ENCODE results near the gene CSGALNACT2.

CSGALNACT2 gene

GRCh38 chr10:43201545-43202131 lies 63.4 kb downstream of the CSGALNACT2 start:
- no peaks in the 10 kb centered on the region for H3K27me3 ChIP-seq (ENCODE audit: insufficient read depth, low read length, poor library complexity)
- ATAC-seq (ENCODE audit: insufficient read depth, low read depth) (no peak), DNase-seq (no peak)
- H4K20me1 ChIP-seq (ENCODE audit: insufficient read depth, low read length): no peaks in the 10 kb centered on the region
- no peak overlapping the region for H3K27ac ChIP-seq (ENCODE audit: low read length)
- H3K36me3 ChIP-seq (ENCODE audit: insufficient read depth, low read length): no peaks in the 10 kb centered on the region
- H3K4me3 ChIP-seq (ENCODE audit: low read depth in 1 of 2, low read length in 2 of 2): no peak overlapping the region
- H3K79me2 ChIP-seq (ENCODE audit: insufficient read depth, low read length): no peaks in the 10 kb centered on the region
- H3K9me3 ChIP-seq (ENCODE audit: insufficient read depth, low read length, severe bottlenecking): no peaks in the 10 kb centered on the region
- no peak overlapping the region for H3K4me2 ChIP-seq (ENCODE audit: insufficient read depth, low read length)
- no peaks in the 10 kb centered on the region for H3K4me1 ChIP-seq (ENCODE audit: insufficient read depth, low read length)
- TF ChIP-seq CTCF (IDR thresholded peaks at IDR 0.05; ENCODE audit: borderline replicate concordance, extremely low read depth, low read length, poor library complexity, severe bottlenecking): no peak
- no peak for TF ChIP-seq EZH2 (IDR thresholded peaks at IDR 0.05; ENCODE audit: borderline replicate concordance, low read depth, low read length, severe bottlenecking)
- H2AFZ ChIP-seq (ENCODE audit: low read depth, low read length): no peak overlapping the region
- no peak overlapping the region for H3K9ac ChIP-seq (ENCODE audit: low read depth, low read length)

GRCh38 chr10:43202224-43202656 lies 64.0 kb downstream of the CSGALNACT2 start:
- TF ChIP-seq EZH2 (IDR thresholded peaks at IDR 0.05; ENCODE audit: borderline replicate concordance, low read depth, low read length, severe bottlenecking) (no peak), CTCF (IDR thresholded peaks at IDR 0.05; ENCODE audit: borderline replicate concordance, extremely low read depth, low read length, poor library complexity, severe bottlenecking) (peak; percentile 31)
- Histone ChIP-seq H3K79me2 (ENCODE audit: insufficient read depth, low read length) (no peaks in the 10 kb centered on the region), H3K4me3 (ENCODE audit: low read depth in 1 of 2, low read length in 2 of 2) (no peak overlapping the region), H3K36me3 (ENCODE audit: insufficient read depth, low read length) (no peaks in the 10 kb centered on the region), H4K20me1 (ENCODE audit: insufficient read depth, low read length) (no peaks in the 10 kb centered on the region), H3K9ac (ENCODE audit: low read depth, low read length) (no peak overlapping the region), H3K9me3 (ENCODE audit: insufficient read depth, low read length, severe bottlenecking) (no peaks in the 10 kb centered on the region), H3K27ac (ENCODE audit: low read length) (no peak overlapping the region), H3K27me3 (ENCODE audit: insufficient read depth, low read length, poor library complexity) (no peaks in the 10 kb centered on the region), H3K4me1 (ENCODE audit: insufficient read depth, low read length) (no peaks in the 10 kb centered on the region), H2AFZ (ENCODE audit: low read depth, low read length) (no peak overlapping the region), H3K4me2 (ENCODE audit: insufficient read depth, low read length) (no peak overlapping the region)
- ATAC-seq (ENCODE audit: insufficient read depth, low read depth) (no peak), DNase-seq (no peak)

GRCh38 chr10:43202657-43203447 lies 64.6 kb downstream of the CSGALNACT2 start:
- no peak overlapping the region for H2AFZ ChIP-seq (ENCODE audit: low read depth, low read length)
- H3K27me3 ChIP-seq (ENCODE audit: insufficient read depth, low read length, poor library complexity): no peaks in the 10 kb centered on the region
- H3K4me1 ChIP-seq (ENCODE audit: insufficient read depth, low read length): no peaks in the 10 kb centered on the region
- no peak overlapping the region for H3K27ac ChIP-seq (ENCODE audit: low read length)
- H4K20me1 ChIP-seq (ENCODE audit: insufficient read depth, low read length): no peaks in the 10 kb centered on the region
- TF ChIP-seq CTCF (IDR thresholded peaks at IDR 0.05; ENCODE audit: borderline replicate concordance, extremely low read depth, low read length, poor library complexity, severe bottlenecking) (no peak), EZH2 (IDR thresholded peaks at IDR 0.05; ENCODE audit: borderline replicate concordance, low read depth, low read length, severe bottlenecking) (no peak)
- no peak for ATAC-seq (ENCODE audit: insufficient read depth, low read depth)
- H3K4me3 ChIP-seq (ENCODE audit: low read depth in 1 of 2, low read length in 2 of 2): no peak overlapping the region
- no peak for DNase-seq
- no peaks in the 10 kb centered on the region for H3K36me3 ChIP-seq (ENCODE audit: insufficient read depth, low read length)
- no peaks in the 10 kb centered on the region for H3K79me2 ChIP-seq (ENCODE audit: insufficient read depth, low read length)
- no peak overlapping the region for H3K9ac ChIP-seq (ENCODE audit: low read depth, low read length)
- no peaks in the 10 kb centered on the region for H3K9me3 ChIP-seq (ENCODE audit: insufficient read depth, low read length, severe bottlenecking)
- H3K4me2 ChIP-seq (ENCODE audit: insufficient read depth, low read length): no peak overlapping the region

Data from DND-41 (cell line).